Nephron (organoid): Measurements from ENCODE around the gene GARIN3.

Experiments used
- H3K27ac Mint-ChIP-seq, 3 experiments: 2 replicates each; pipeline ENCODE4 v1.8.0; 2020; ENCODE audit warnings: mixed read lengths in 3 of 3, mild to moderate bottlenecking in 2 of 3, moderate library complexity in 1 of 3
- H3K27me3 Mint-ChIP-seq: 2 replicates; pipeline ENCODE4 v1.8.0; 2021; ENCODE audit warnings: low read depth, mild to moderate bottlenecking, moderate library complexity, mixed read lengths
- H3K36me3 Mint-ChIP-seq: 2 replicates; pipeline ENCODE4 v1.8.0; 2020; ENCODE audit warnings: low read depth, mixed read lengths
- H3K4me1 Mint-ChIP-seq: 2 replicates; pipeline ENCODE4 v1.8.0; 2020; ENCODE audit warnings: mixed read lengths
- H3K4me3 Mint-ChIP-seq, 3 experiments: 2 replicates each; pipeline ENCODE4 v1.8.0; 2020; ENCODE audit warnings: mild to moderate bottlenecking in 3 of 3, mixed read lengths in 3 of 3, moderate library complexity in 2 of 3
- H3K9me3 Mint-ChIP-seq: 2 replicates; pipeline ENCODE4 v1.8.0; 2020; ENCODE audit warnings: mixed read lengths
- TF ChIP-seq, protein P1 (sequence below), 3 experiments: fragments of 200-600 bp; sonication (generic); IDR thresholded peaks; one replicate each; pipeline ENCODE4 v1.5.0; 2021; ENCODE audit warnings: antibody characterized with exemption in 3 of 3; ENCODE audit not compliant: unreplicated experiment in 3 of 3

The GARIN3 gene

DNA sequence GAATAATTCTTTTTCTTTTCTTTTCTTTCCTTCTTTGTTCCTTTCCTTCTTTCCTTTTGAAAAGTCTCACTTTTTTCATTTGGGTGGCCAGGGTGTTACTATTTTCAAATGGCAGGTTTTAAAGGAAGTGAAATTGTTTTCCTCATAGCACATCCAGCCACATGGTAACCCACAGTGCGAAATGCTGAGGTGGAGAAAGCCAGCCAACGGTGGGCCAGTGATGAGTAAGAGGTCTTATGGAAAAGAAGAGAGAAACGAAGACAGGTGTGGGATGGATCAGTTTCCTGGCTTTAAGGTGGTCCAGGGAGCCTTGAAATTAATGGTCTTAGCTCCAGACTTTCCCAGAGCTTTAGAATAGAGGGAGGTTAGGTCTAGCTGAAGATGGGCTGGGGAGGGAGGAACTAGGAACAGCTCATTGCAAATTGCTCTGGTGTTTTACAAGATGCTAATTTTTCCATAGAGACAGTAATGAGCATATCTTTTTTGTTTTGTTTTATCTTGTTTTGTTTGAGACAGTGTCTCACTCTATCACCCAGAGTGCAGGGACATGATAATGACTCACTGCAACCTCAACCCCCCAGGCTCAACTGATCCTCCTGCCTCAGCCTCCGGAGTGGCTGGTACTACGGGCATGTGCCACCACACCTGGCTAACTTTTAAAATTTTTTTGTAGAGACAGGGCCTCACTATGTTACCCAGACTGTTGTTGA, 32.4 kb upstream of the GARIN3 start:
- no peaks in the 10 kb centered on the region for H3K36me3 Mint-ChIP-seq
- TF ChIP-seq, protein P1, sequence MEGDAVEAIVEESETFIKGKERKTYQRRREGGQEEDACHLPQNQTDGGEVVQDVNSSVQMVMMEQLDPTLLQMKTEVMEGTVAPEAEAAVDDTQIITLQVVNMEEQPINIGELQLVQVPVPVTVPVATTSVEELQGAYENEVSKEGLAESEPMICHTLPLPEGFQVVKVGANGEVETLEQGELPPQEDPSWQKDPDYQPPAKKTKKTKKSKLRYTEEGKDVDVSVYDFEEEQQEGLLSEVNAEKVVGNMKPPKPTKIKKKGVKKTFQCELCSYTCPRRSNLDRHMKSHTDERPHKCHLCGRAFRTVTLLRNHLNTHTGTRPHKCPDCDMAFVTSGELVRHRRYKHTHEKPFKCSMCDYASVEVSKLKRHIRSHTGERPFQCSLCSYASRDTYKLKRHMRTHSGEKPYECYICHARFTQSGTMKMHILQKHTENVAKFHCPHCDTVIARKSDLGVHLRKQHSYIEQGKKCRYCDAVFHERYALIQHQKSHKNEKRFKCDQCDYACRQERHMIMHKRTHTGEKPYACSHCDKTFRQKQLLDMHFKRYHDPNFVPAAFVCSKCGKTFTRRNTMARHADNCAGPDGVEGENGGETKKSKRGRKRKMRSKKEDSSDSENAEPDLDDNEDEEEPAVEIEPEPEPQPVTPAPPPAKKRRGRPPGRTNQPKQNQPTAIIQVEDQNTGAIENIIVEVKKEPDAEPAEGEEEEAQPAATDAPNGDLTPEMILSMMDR (IDR thresholded peaks at IDR 0.05; ENCODE audit: unreplicated experiment in 3 of 3): no peak
- peaks cover 5% of the 10 kb centered on the region for H3K27me3 Mint-ChIP-seq
- H3K9me3 Mint-ChIP-seq: no peaks in the 10 kb centered on the region
- H3K4me3 Mint-ChIP-seq: no peak overlapping the region
- no peaks in the 10 kb centered on the region for H3K4me1 Mint-ChIP-seq
- no peak overlapping the region for H3K27ac Mint-ChIP-seq

DNA sequence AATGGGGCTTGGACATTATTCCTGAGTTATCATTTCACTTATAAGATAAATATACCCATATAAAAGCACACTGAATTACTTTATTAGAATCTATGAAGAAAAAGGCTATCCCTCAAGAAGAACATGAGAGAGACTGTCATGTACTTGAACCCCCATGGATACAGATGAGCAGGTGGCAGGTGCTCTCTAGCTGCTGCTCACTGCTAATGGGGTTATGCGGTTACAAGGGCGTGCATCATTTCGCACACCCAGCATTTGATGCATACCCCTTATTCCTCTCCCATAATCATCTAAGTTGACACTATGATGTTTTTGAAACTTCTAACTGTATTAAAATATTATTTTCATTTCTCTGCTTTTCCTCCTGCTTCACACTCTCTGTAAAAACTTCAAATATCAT, 31.0 kb upstream of the GARIN3 start:
- TF ChIP-seq, protein P1 (IDR thresholded peaks at IDR 0.05; ENCODE audit: unreplicated experiment in 3 of 3): no peak
- Mint-ChIP-seq H3K27ac (no peak overlapping the region), H3K36me3 (no peaks in the 10 kb centered on the region), H3K9me3 (no peaks in the 10 kb centered on the region), H3K4me3 (no peak overlapping the region), H3K4me1 (no peaks in the 10 kb centered on the region), H3K27me3 (peaks cover 7% of the 10 kb centered on the region)

DNA sequence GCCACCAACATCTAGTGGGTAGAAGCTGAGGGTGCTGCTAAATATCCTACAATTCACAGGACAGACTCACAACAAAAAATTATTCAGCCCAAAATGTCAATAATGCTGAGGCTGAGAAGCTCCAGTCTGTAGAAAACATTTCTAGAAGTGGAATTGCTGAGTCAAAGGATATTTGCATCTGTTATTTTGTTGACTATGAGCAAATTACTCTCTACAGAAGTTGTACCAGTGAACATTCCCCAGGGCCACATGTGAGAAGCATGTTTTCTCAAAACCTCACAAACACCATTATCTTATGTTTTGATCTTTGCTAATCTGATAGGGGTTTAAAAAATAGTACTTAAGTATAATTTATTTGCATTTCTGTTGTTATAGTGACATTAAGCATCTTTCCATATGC, 30.0 kb upstream of the GARIN3 start:
- H3K9me3 Mint-ChIP-seq: no peaks in the 10 kb centered on the region
- no peaks in the 10 kb centered on the region for H3K36me3 Mint-ChIP-seq
- H3K4me1 Mint-ChIP-seq: no peaks in the 10 kb centered on the region
- TF ChIP-seq, protein P1 (IDR thresholded peaks at IDR 0.05; ENCODE audit: unreplicated experiment in 3 of 3): no peak
- no peak overlapping the region for H3K27ac Mint-ChIP-seq
- H3K27me3 Mint-ChIP-seq: peaks cover 10% of the 10 kb centered on the region
- no peak overlapping the region for H3K4me3 Mint-ChIP-seq

DNA sequence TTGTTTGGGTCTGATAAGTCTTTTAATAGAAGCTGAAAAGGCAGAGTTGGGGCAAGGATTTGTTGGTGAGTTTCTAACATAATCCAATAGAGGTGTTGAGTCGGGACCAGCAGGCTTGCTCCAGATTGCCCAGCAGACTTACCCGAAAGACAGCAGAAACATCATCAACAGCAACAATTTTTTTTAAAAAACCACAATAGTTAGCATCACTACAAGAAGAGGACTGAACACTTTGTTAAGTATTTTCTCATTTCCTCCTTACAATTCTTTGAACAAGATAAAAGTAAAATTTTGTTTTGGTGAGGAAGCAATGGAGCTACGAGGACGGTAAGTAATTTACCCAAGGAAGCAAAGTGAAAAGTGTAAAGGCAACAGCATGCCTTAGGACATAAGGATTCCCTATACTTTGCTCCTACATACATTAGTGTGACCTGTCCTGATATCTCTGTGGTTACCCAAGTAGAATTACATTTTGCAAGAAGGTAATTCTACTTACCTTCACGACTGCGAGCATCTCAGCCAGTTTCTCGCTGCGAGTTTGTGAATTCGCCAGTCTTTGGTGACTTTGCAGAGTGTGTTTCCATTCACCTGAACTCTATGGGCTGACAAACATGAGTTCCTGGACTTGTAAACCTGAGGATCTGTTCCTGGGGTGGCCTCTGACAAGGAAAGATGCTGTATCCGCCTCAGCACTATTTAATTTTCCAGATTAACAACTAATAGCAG, 27.8 kb upstream of the GARIN3 start:
- H3K27me3 Mint-ChIP-seq: peaks cover 15% of the 10 kb centered on the region
- no peaks in the 10 kb centered on the region for H3K9me3 Mint-ChIP-seq
- TF ChIP-seq, protein P1 (IDR thresholded peaks at IDR 0.05; ENCODE audit: unreplicated experiment in 3 of 3): no peak
- H3K4me3 Mint-ChIP-seq: no peak overlapping the region
- H3K27ac Mint-ChIP-seq: no peak overlapping the region
- H3K4me1 Mint-ChIP-seq: no peaks in the 10 kb centered on the region
- no peaks in the 10 kb centered on the region for H3K36me3 Mint-ChIP-seq

DNA sequence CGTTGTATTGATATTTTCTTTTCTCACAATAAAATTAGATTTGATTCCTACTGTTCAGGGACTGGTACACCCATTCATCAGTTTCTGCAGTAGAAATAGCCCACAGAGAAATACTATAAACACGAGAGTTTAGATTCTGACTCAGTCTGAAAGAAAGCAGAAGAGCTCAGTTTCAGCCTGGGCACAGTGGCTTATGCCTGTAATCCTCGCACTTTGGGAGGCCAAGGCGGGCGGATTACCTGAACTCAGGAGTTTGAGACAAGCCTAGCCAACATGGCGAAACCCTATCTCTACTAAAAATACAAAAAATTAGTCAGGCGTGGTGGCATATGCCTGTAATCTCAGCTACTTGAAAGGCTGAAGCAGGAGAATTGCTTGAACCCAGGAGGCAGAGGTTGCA, 23.2 kb upstream of the GARIN3 start:
- TF ChIP-seq, protein P1 (IDR thresholded peaks at IDR 0.05; ENCODE audit: unreplicated experiment in 3 of 3): no peak
- no peak overlapping the region for H3K4me3 Mint-ChIP-seq
- no peaks in the 10 kb centered on the region for H3K9me3 Mint-ChIP-seq
- peaks cover 18% of the 10 kb centered on the region for H3K27me3 Mint-ChIP-seq
- H3K4me1 Mint-ChIP-seq: no peaks in the 10 kb centered on the region
- no peak overlapping the region for H3K27ac Mint-ChIP-seq
- no peaks in the 10 kb centered on the region for H3K36me3 Mint-ChIP-seq

DNA sequence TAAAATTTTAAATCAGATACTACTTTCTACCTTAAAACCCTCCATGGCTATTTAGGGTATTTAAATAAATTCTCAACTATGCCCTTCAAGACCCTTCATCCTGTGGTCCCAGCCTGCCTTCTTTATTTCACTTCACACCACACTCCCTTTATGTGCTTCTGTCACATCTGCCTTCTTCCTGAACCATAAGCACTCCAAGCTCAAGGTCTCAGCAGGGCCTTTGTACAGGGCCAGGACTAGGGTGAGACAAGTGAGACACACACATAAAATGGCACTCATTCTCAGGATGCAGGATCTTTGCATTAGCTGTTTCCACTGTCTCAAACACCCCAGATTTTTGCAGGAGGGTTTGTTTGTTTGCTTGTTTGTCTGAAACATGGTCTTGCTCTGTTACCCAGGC, 22.2 kb upstream of the GARIN3 start:
- Mint-ChIP-seq H3K4me1 (no peaks in the 10 kb centered on the region), H3K4me3 (no peak overlapping the region), H3K27ac (no peak overlapping the region), H3K9me3 (no peaks in the 10 kb centered on the region), H3K27me3 (peaks cover 18% of the 10 kb centered on the region), H3K36me3 (no peaks in the 10 kb centered on the region)
- TF ChIP-seq, protein P1 (IDR thresholded peaks at IDR 0.05; ENCODE audit: unreplicated experiment in 3 of 3): no peak
